ENCODE results near the gene RAB37.

RAB37 gene

GRCh38 chr17:74758848-74759168, 21.8 kb downstream of the RAB37 start:
- TF ChIP-seq GLIS3 (CRISPR knock-in tag; IDR thresholded peaks at IDR 0.05) (no peak), PATZ1 (CRISPR knock-in tag; IDR thresholded peaks at IDR 0.05; ENCODE audit: borderline replicate concordance) (no peak), BACH2 (CRISPR knock-in tag; IDR thresholded peaks at IDR 0.05; ENCODE audit: borderline replicate concordance) (no peak), ISL1 (CRISPR knock-in tag; IDR thresholded peaks at IDR 0.05) (no peak), ZNF565 (CRISPR knock-in tag; conservative IDR thresholded peaks at IDR 0.05; ENCODE audit: low read depth) (no peak), SNAI2 (CRISPR knock-in tag; IDR thresholded peaks at IDR 0.05) (no peak), ZC3H10 (CRISPR knock-in tag; IDR thresholded peaks at IDR 0.05) (no peak), POU6F1 (CRISPR knock-in tag; IDR thresholded peaks at IDR 0.05; ENCODE audit: borderline replicate concordance, low read depth) (no peak), TSHZ2 (CRISPR knock-in tag; IDR thresholded peaks at IDR 0.05) (no peak), TCF4 (CRISPR knock-in tag; IDR thresholded peaks at IDR 0.05; ENCODE audit: borderline replicate concordance) (no peak), ESRRG (CRISPR knock-in tag; IDR thresholded peaks at IDR 0.05) (no peak)
- peak; percentile 60 for ATAC-seq

- no peak for TF ChIP-seq ISL1 (CRISPR knock-in tag; IDR thresholded peaks at IDR 0.05)
- no peak for TF ChIP-seq ZFP3 (CRISPR knock-in tag; IDR thresholded peaks at IDR 0.05)
- no peak for TF ChIP-seq PPARA (CRISPR knock-in tag; IDR thresholded peaks at IDR 0.05; ENCODE audit: borderline replicate concordance)
- TF ChIP-seq TOX (CRISPR knock-in tag; IDR thresholded peaks at IDR 0.05; ENCODE audit: borderline replicate concordance), result no peak
- TF ChIP-seq ZNF70 (CRISPR knock-in tag; IDR thresholded peaks at IDR 0.05), result no peak
- TF ChIP-seq TSHZ2 (CRISPR knock-in tag; IDR thresholded peaks at IDR 0.05), result no peak
- peak; percentile 15 for ATAC-seq
Observed at GRCh38 chr17:74759243-74759801, 22.3 kb downstream of the RAB37 start.

- no peak for ATAC-seq
- TF ChIP-seq ZC3H10 (CRISPR knock-in tag; IDR thresholded peaks at IDR 0.05), result no peak
- TF ChIP-seq CSDC2 (CRISPR knock-in tag; IDR thresholded peaks at IDR 0.05), result no peak
Observed at GRCh38 chr17:74759941-74760340, 22.9 kb downstream of the RAB37 start.

GRCh38 chr17:74760404-74761105, 23.5 kb downstream of the RAB37 start:
- peak; percentile 53 for ATAC-seq
- TF ChIP-seq ZNF8 (CRISPR knock-in tag; IDR thresholded peaks at IDR 0.05) (no peak), ZNF70 (CRISPR knock-in tag; IDR thresholded peaks at IDR 0.05) (peak; percentile 54), CSRNP3 (CRISPR knock-in tag; IDR thresholded peaks at IDR 0.05) (no peak), CREB5 (CRISPR knock-in tag; IDR thresholded peaks at IDR 0.05; ENCODE audit: low read depth) (no peak), OSR1 (CRISPR knock-in tag; IDR thresholded peaks at IDR 0.05) (no peak), SNAI2 (CRISPR knock-in tag; IDR thresholded peaks at IDR 0.05) (no peak), BACH2 (CRISPR knock-in tag; IDR thresholded peaks at IDR 0.05; ENCODE audit: borderline replicate concordance) (no peak), PPARA (CRISPR knock-in tag; IDR thresholded peaks at IDR 0.05; ENCODE audit: borderline replicate concordance) (no peak), ESRRG (CRISPR knock-in tag; IDR thresholded peaks at IDR 0.05) (no peak), RARB (CRISPR knock-in tag; IDR thresholded peaks at IDR 0.05) (no peak), POU6F1 (CRISPR knock-in tag; IDR thresholded peaks at IDR 0.05; ENCODE audit: borderline replicate concordance, low read depth) (no peak)
